Measurements from ENCODE around the gene RXFP1.
"Not testable (repeated sequence)": the region's sequence is repeated elsewhere in the genome, so short reads cannot be mapped to it uniquely, and the experiment has no call there.

RXFP1 gene

GRCh38 chr4:158621729-158622128 lies 100.0 kb downstream of the RXFP1 start:
- DNase-seq: no peak

- no peak for DNase-seq
These were observed 100.6 kb downstream of the RXFP1 start for GRCh38 chr4:158622251-158622650.

- no peak for DNase-seq
These were observed 103.3 kb downstream of the RXFP1 start for GRCh38 chr4:158624889-158625478.

GRCh38 chr4:158625544-158625943 lies 103.9 kb downstream of the RXFP1 start:
- DNase-seq: no peak

- DNase-seq: no peak
These were observed 109.2 kb downstream of the RXFP1 start for GRCh38 chr4:158630893-158631292.

- DNase-seq: no peak
These were observed 114.9 kb downstream of the RXFP1 start for GRCh38 chr4:158636619-158637018.

- DNase-seq: no peak
These were observed 122.7 kb downstream of the RXFP1 start for GRCh38 chr4:158644356-158644755.

- DNase-seq: no peak
These were observed 123.1 kb downstream of the RXFP1 start for GRCh38 chr4:158644760-158645159.

- no peak for DNase-seq
These were observed 127.5 kb downstream of the RXFP1 start for GRCh38 chr4:158649111-158649680.

- DNase-seq: no peak
These were observed 131.2 kb downstream of the RXFP1 start for GRCh38 chr4:158652920-158653319.

GRCh38 chr4:158656439-158656838 lies 134.8 kb downstream of the RXFP1 start:
- no peak for DNase-seq

- DNase-seq: no peak
These were observed 135.6 kb downstream of the RXFP1 start for GRCh38 chr4:158657291-158657690.

GRCh38 chr4:158663255-158663654 lies 141.6 kb downstream of the RXFP1 start:
- not testable (repeated sequence) for DNase-seq

- not testable (repeated sequence) for DNase-seq
These were observed 142.3 kb downstream of the RXFP1 start for GRCh38 chr4:158663707-158664625.

GRCh38 chr4:158664806-158665205 lies 143.1 kb downstream of the RXFP1 start:
- no peak for DNase-seq

GRCh38 chr4:158666892-158667291 lies 145.2 kb downstream of the RXFP1 start:
- DNase-seq: no peak

GRCh38 chr4:158667651-158668198 lies 146.0 kb downstream of the RXFP1 start:
- DNase-seq: no peak

GRCh38 chr4:158669310-158669709 lies 147.6 kb downstream of the RXFP1 start:
- DNase-seq: no peak

GRCh38 chr4:158670975-158671664 lies 149.4 kb downstream of the RXFP1 start:
- DNase-seq: peak; percentile 23 to 33

GRCh38 chr4:158671665-158671914 lies 149.9 kb downstream of the RXFP1 start, which contains the start of gene C4orf46:
C4orf46 (minus strand) TSS chr4:158671887; CDS start chr4:158671801, 86 bp downstream.
- DNase-seq: no peak

- DNase-seq: peak; percentile 97
These were observed 150.5 kb downstream of the RXFP1 start, which contains the start of gene ETFDH for GRCh38 chr4:158671915-158672806. ETFDH (plus strand) TSS chr4:158672296; CDS start chr4:158672457, 161 bp downstream.

GRCh38 chr4:158673633-158674032 lies 152.0 kb downstream of the RXFP1 start:
- DNase-seq: no peak
